ENCODE measurements around the gene PDS5A.
"Not testable (repeated sequence)": the region's sequence is repeated elsewhere in the genome, so short reads cannot be mapped to it uniquely, and the experiment has no call there.

The PDS5A gene

GRCh38 chr4:39922399-39922798, 55.3 kb downstream of the PDS5A start:
- intact Hi-C loops (cut with DNase I; ENCODE audit: low total_unique reads): no loop called here
- peaks cover 14 to 20% (median 18%) of the 10 kb centered on the region in 3 donors for H3K36me3 ChIP-seq

GRCh38 chr4:39913471-39913870, 64.2 kb downstream of the PDS5A start:
- no peak overlapping the region for H3K4me3 ChIP-seq
- H3K27ac ChIP-seq: no peak overlapping the region
- no peaks in the 10 kb centered on the region for H3K9me3 ChIP-seq
- no peak for TF ChIP-seq CTCF (IDR thresholded peaks at IDR 0.05)
- H3K4me1 ChIP-seq: no peaks in the 10 kb centered on the region
- DNase-seq: no peak
- no peaks in the 10 kb centered on the region for H3K27me3 ChIP-seq
- H3K36me3 ChIP-seq: peaks cover 14 to 83% (median 40%) of the 10 kb centered on the region in 3 donors
- intact Hi-C loops (cut with DNase I; ENCODE audit: low total_unique reads): no loop called here

More at GRCh38 chr4:39922399-39922798, 55.3 kb downstream of the PDS5A start:
- Histone ChIP-seq H3K4me1 (peaks cover 0 to 3% (median 0%) of the 10 kb centered on the region in 4 donors), H3K27ac (no peak overlapping the region), H3K27me3 (no peaks in the 10 kb centered on the region), H3K4me3 (no peak overlapping the region), H3K9me3 (no peaks in the 10 kb centered on the region)
- no peak for TF ChIP-seq CTCF (IDR thresholded peaks at IDR 0.05)
- no peak for DNase-seq

GRCh38 chr4:39910064-39910463, 67.6 kb downstream of the PDS5A start:
- Histone ChIP-seq H3K36me3 (peaks cover 14 to 69% (median 23%) of the 10 kb centered on the region in 3 donors), H3K27me3 (no peaks in the 10 kb centered on the region), H3K4me1 (no peaks in the 10 kb centered on the region), H3K9me3 (no peaks in the 10 kb centered on the region), H3K4me3 (no peak overlapping the region), H3K27ac (no peak overlapping the region)
- intact Hi-C loops (cut with DNase I; ENCODE audit: low total_unique reads): no loop called here
- DNase-seq: no peak
- TF ChIP-seq CTCF (IDR thresholded peaks at IDR 0.05): no peak

- Histone ChIP-seq H3K36me3 (peaks cover 14 to 58% (median 23%) of the 10 kb centered on the region in 3 donors), H3K27ac (no peak overlapping the region)
Observed at GRCh38 chr4:39908284-39908683, 69.4 kb downstream of the PDS5A start.

GRCh38 chr4:39905656-39906055, 72.1 kb downstream of the PDS5A start:
- intact Hi-C loops (cut with DNase I; ENCODE audit: low total_unique reads): no loop called here
- Histone ChIP-seq H3K4me1 (no peaks in the 10 kb centered on the region), H3K36me3 (peaks cover 14 to 54% (median 25%) of the 10 kb centered on the region in 3 donors), H3K27me3 (no peaks in the 10 kb centered on the region), H3K9me3 (no peaks in the 10 kb centered on the region), H3K4me3 (no peak overlapping the region), H3K27ac (no peak overlapping the region)
- TF ChIP-seq CTCF (IDR thresholded peaks at IDR 0.05): no peak
- no peak for DNase-seq

More at GRCh38 chr4:39908284-39908683, 69.4 kb downstream of the PDS5A start:
- Histone ChIP-seq H3K27me3 (no peaks in the 10 kb centered on the region), H3K4me3 (no peak overlapping the region), H3K4me1 (no peaks in the 10 kb centered on the region), H3K9me3 (no peaks in the 10 kb centered on the region)
- intact Hi-C loops (cut with DNase I; ENCODE audit: low total_unique reads): no loop called here
- TF ChIP-seq CTCF (IDR thresholded peaks at IDR 0.05): no peak
- DNase-seq: no peak

- H3K27me3 ChIP-seq; H3K27ac ChIP-seq; DNase-seq; H3K9me3 ChIP-seq; intact Hi-C loops (cut with DNase I; ENCODE audit: low total_unique reads); H3K4me1 ChIP-seq; H3K4me3 ChIP-seq: not testable (repeated sequence)
- H3K36me3 ChIP-seq: peaks cover 15 to 51% (median 28%) of the 10 kb centered on the region in 3 donors
Observed at GRCh38 chr4:39905019-39905418, 72.7 kb downstream of the PDS5A start.
